Stomach (tissue), 9 donors: ENCODE data around the gene ZNF516. TPM values are rescaled to one million over a fixed set of nuclear protein-coding genes. Genes with fewer than 3 reads are reported as not detected.

ENCODE experiments used
- DNase-seq, 2 donors: peaks; one replicate each; pipeline versions ENCODE4 v3.0.0 to v3.0.0-alpha.2; 2013 to 2019
- H3K27ac ChIP-seq, 5 donors: fragments of 200-600 bp in 4 of 5; sonication (generic) in 4 of 5; one replicate each; pipeline ENCODE4 v1.5.1; 2013 to 2019; ENCODE audit warnings: mild to moderate bottlenecking in 1 of 5, moderate library complexity in 1 of 5
- H3K27me3 ChIP-seq, 3 donors: fragments of 200-600 bp; sonication (generic); one replicate each; pipeline ENCODE4 v1.5.1; 2017 to 2019; ENCODE audit warnings: mixed run types in 1 of 3
- H3K36me3 ChIP-seq, 4 donors: fragments of 200-600 bp; sonication (generic); 1 replicate in 3 of 4; 2 replicates in 1 of 4; pipeline ENCODE4 v1.5.1; 2016 to 2019
- H3K4me1 ChIP-seq, 4 donors: fragments of 200-600 bp; sonication (generic); one replicate each; pipeline ENCODE4 v1.5.1; 2016 to 2019
- H3K4me3 ChIP-seq, 4 donors: fragments of 200-600 bp; sonication (generic) in 3 of 4; one replicate each; pipeline ENCODE4 v1.5.1; 2016 to 2019; ENCODE audit warnings: mild to moderate bottlenecking in 1 of 4
- H3K9me3 ChIP-seq, 4 donors: fragments of 200-600 bp; sonication (generic); one replicate each; pipeline ENCODE4 v1.5.1; 2016 to 2019
- CTCF ChIP-seq, 7 experiments: fragments of 450-650 bp in 4 of 7; fragments of 200-600 bp in 3 of 7; sonication (generic) in 3 of 7; IDR thresholded peaks; one replicate each; pipeline ENCODE4 v1.5.1; 2016 to 2019; ENCODE audit warnings: antibody characterized with exemption in 7 of 7, control low read depth in 2 of 7, mild to moderate bottlenecking in 1 of 7
- EP300 ChIP-seq: sonication (generic); formaldehyde crosslinking; IDR thresholded peaks from one replicate; pipeline ENCODE4 v1.6.1; 2017; ENCODE audit warnings: antibody characterized with exemption
- POLR2A ChIP-seq, 4 donors: fragments of 450-650 bp; IDR thresholded peaks; one replicate each; pipeline ENCODE4 v1.6.1; 2016; ENCODE audit warnings: antibody characterized with exemption in 4 of 4, control low read depth in 2 of 4, mild to moderate bottlenecking in 1 of 4, moderate library complexity in 1 of 4
- POLR2AphosphoS5 ChIP-seq, 3 donors: sonication (generic); formaldehyde crosslinking; IDR thresholded peaks; one replicate each; pipeline ENCODE4 v1.6.1; 2016; ENCODE audit warnings: antibody characterized with exemption in 3 of 3
- WGBS, 5 donors: extraction: QIAGEN DNeasy Blood & Tissue Kit in 3 of 5; methylation state at CpG; one replicate each; pipeline versions ENCODE4 v1.1.5 to v1.1.7; 2013 to 2018; 5-methylcytosine and 5-hydroxymethylcytosine counted together
- intact Hi-C: fragments of 100-400 bp; cut with DNase I; formaldehyde crosslinking; loops from one replicate; pipeline ENCODE4 v1.15.1; 2023; ENCODE audit warnings: low total_unique reads
- polyA plus RNA-seq, 3 donors: library from polyadenylated mRNA; stranded (reverse); fragments of 200-250 nt; gene quantifications; one replicate each; pipeline ENCODE4 v1.2.3, GENCODE V29; 2013
- total RNA-seq, 5 donors: library from RNA; depleted of rRNA; stranded (reverse); fragments of >200 nt; gene quantifications; one replicate each; pipeline versions ENCODE4 v1.1.0 to v1.2.3, GENCODE V29; 2014 to 2016
- donor health status: healthy with polysubstance abuse.
- donor health status: Bipolar disorder and iron deficiency.
- donor health status: healthy.

The ZNF516 gene
- total and polyA plus RNA-seq, 8 donors: 2.3 to 25.9 (median 14.4) TPM

GRCh38 chr18:76448256-76449110, 46.6 kb downstream of the ZNF516 start:
- Histone ChIP-seq H3K36me3 (peaks cover 0 to 6% (median 0%) of the 10 kb centered on the region in 4 donors), H3K4me3 (no peak overlapping the region), H3K27ac (peak overlapping the region in 4 of 5 donors; percentile 50 to 89 (median 87)), H3K9me3 (no peaks in the 10 kb centered on the region), H3K4me1 (peaks cover 47 to 96% (median 74%) of the 10 kb centered on the region in 4 donors), H3K27me3 (no peaks in the 10 kb centered on the region)
- no peak for DNase-seq
- TF ChIP-seq POLR2A (IDR thresholded peaks at IDR 0.05): no peak
- no peak for TF ChIP-seq POLR2AphosphoS5 (IDR thresholded peaks at IDR 0.05)
- no peak for TF ChIP-seq CTCF (IDR thresholded peaks at IDR 0.05)
- TF ChIP-seq EP300: no peak
- intact Hi-C loops: no loop called here
- 68 to 76% (median 74%) methylated on average over 16 of the region's 16 CpGs for WGBS, 5 donors

DNA sequence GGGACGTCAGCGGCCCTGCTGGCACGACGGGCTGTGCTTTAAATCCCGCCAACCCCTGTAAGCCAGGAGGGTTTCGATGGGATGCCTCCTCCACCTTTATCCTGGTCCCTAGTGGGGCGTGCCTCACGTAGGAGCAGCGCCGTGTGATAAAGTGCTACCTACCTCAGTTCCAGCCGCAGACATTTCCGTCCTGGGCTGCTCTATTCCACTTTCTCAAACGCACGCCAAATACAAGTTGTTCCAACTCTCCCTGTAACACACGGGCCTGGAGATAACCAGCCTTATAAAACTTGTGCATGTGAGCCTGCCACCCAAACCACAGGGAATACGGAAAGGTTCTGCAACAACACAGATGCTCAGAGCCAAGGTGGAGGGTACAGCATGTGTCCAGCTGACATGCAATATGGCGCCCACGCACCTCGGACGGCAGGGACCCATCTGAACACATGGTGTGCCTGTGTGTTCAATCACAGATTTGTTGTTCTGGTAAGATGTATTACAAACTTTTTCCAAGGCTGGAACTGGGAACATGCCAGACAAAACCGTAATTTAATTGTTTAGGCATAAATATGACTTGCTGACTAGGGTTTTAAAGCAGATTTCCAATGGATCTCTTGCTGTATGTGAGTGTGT, 47.7 kb downstream of the ZNF516 start:
- Histone ChIP-seq H3K9me3 (no peaks in the 10 kb centered on the region), H3K36me3 (peaks cover 4 to 15% (median 8%) of the 10 kb centered on the region in 4 donors), H3K4me1 (peaks cover 47 to 86% (median 70%) of the 10 kb centered on the region in 4 donors), H3K27me3 (no peaks in the 10 kb centered on the region), H3K4me3 (peak overlapping the region in 1 of 4 donors; percentile 9), H3K27ac (peak overlapping the region in 4 of 5 donors; percentile 3 to 89 (median 87))
- DNase-seq: no peak
- 77 to 90% (median 86%) methylated on average over 21 of the region's 21 CpGs for WGBS, 5 donors
- TF ChIP-seq EP300 (no peak), POLR2AphosphoS5 (IDR thresholded peaks at IDR 0.05) (no peak), CTCF (IDR thresholded peaks at IDR 0.05) (no peak), POLR2A (IDR thresholded peaks at IDR 0.05) (no peak)
- intact Hi-C loops: no loop called here

- H3K27me3 ChIP-seq: no peaks in the 10 kb centered on the region
- no peak for TF ChIP-seq CTCF (IDR thresholded peaks at IDR 0.05)
- DNase-seq: no peak
- peaks cover 12 to 23% (median 16%) of the 10 kb centered on the region in 4 donors for H3K36me3 ChIP-seq
- H3K27ac ChIP-seq: peak overlapping the region; percentile 2 to 89 (median 85)
- peaks cover 40 to 78% (median 62%) of the 10 kb centered on the region in 4 donors for H3K4me1 ChIP-seq
- intact Hi-C loops: no loop called here
- no peaks in the 10 kb centered on the region for H3K9me3 ChIP-seq
- peak overlapping the region in 1 of 4 donors; percentile 9 for H3K4me3 ChIP-seq
- WGBS, 5 donors: 75 to 86% (median 82%) methylated on average over 15 to 20 of the region's 20 CpGs
Measured at GRCh38 chr18:76446321-76447257, 48.5 kb downstream of the ZNF516 start.

GRCh38 chr18:76445741-76446232, 49.3 kb downstream of the ZNF516 start:
- H3K27ac ChIP-seq: peak overlapping the region in 4 of 5 donors; percentile 14 to 89 (median 87)
- no peak for TF ChIP-seq EP300
- no peak for TF ChIP-seq POLR2AphosphoS5 (IDR thresholded peaks at IDR 0.05)
- TF ChIP-seq CTCF (IDR thresholded peaks at IDR 0.05): no peak
- TF ChIP-seq POLR2A (IDR thresholded peaks at IDR 0.05): no peak
- no peaks in the 10 kb centered on the region for H3K27me3 ChIP-seq
- H3K4me3 ChIP-seq: no peak overlapping the region
- intact Hi-C loops: no loop called here
- peaks cover 39 to 74% (median 56%) of the 10 kb centered on the region in 4 donors for H3K4me1 ChIP-seq
- no peaks in the 10 kb centered on the region for H3K9me3 ChIP-seq
- no peak for DNase-seq
- peaks cover 18 to 31% (median 24%) of the 10 kb centered on the region in 4 donors for H3K36me3 ChIP-seq
- WGBS, 5 donors: 49 to 53% (median 53%) methylated on average over 11 of the region's 11 CpGs
